ENCODE results near the gene MYO3B. TPM values are rescaled to one million over a fixed set of nuclear protein-coding genes. Genes with fewer than 3 reads are reported as not detected.
A peak's percentile ranks its signal among the peaks of the same experiment; 100 is the strongest.

MYO3B gene
- total RNA-seq, 1 experiment from 2014 or later = 0.63 TPM

DNA sequence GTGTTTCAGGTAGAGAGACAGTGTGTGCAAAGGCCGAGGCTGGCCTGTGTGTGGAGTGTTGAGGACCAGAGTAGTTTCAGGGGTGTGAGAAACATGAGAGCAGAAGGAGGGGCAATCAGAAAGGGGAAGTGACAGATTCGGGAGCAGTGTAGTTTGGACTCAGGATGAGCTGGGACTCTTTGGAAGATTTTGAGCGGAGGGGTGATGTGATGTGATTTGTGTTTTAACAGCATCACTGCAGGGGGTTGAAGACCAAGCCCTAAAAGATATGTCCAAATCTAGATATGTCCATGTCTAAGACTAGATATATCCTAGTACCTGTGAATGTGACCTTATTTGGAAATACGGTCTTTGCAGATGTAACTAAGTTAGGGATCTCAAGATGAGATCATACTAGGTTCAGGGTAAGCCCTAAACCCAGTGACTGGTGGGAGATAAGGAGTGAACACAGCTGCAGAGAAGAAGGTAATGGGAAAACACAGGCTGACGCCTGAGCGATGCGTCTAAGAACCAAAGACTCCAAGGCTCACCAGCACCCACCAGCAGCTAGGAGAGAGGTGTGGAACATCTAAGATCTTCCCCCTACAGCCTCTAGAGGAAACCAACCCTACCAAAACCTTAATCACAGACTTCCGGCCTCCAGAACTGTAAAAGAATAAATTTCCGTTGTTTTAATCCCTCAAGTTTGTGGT, 38.5 kb upstream of the MYO3B start:
- H4K20me1 ChIP-seq (ENCODE audit: control insufficient read depth, insufficient read depth, insufficient read length) = no peaks in the 10 kb centered on the region
- H3K56ac ChIP-seq (ENCODE audit: insufficient read length, low read depth, low read length) = no peak overlapping the region
- no peak overlapping the region for H3K14ac ChIP-seq (ENCODE audit: insufficient read depth, low read length)
- no peak for DNase-seq
- peak overlapping the region; percentile 37 for H3K18ac ChIP-seq (ENCODE audit: insufficient read length, low read depth, low read length)
- no peaks in the 10 kb centered on the region for H3K4me1 ChIP-seq (ENCODE audit: insufficient read depth, low read length)
- no peaks in the 10 kb centered on the region for H3K79me1 ChIP-seq (ENCODE audit: insufficient read depth, low read depth, low read length, poor library complexity, severe bottlenecking)
- no peaks in the 10 kb centered on the region for H3K79me2 ChIP-seq (ENCODE audit: insufficient read depth, low read length)
- no peak overlapping the region for H3T11ph ChIP-seq (ENCODE audit: low read length)
- no peak overlapping the region for H2BK5ac ChIP-seq (ENCODE audit: insufficient read length, low read length)
- no peaks in the 10 kb centered on the region for H3K9me3 ChIP-seq (ENCODE audit: control insufficient read depth, low read depth, low read length)
- no peak overlapping the region for H3K4ac ChIP-seq (ENCODE audit: low read depth, low read length)
- H3K9me3 Mint-ChIP-seq = peaks cover 9 to 14% of the 10 kb centered on the region in 2 experiments
- no peak overlapping the region for H3K27ac ChIP-seq (ENCODE audit: insufficient read length, low read depth, low read length)
- no peak overlapping the region for H2BK15ac ChIP-seq (ENCODE audit: low read depth, low read length)
- no peak overlapping the region for H2AK5ac ChIP-seq (ENCODE audit: insufficient read length, low read length)
- peaks cover 8 to 10% of the 10 kb centered on the region in 2 experiments for H3K4me1 Mint-ChIP-seq
- peaks cover 5 to 9% (median 6%) of the 10 kb centered on the region in 3 experiments; a peak in 6 of 7 replicates for H3K36me3 Mint-ChIP-seq (ENCODE audit: insufficient read depth in 1 of 3, low read depth in 3 of 3)
- H2AFZ ChIP-seq (ENCODE audit: low read length) = peak overlapping the region; percentile 63
- TF ChIP-seq, protein P1, sequence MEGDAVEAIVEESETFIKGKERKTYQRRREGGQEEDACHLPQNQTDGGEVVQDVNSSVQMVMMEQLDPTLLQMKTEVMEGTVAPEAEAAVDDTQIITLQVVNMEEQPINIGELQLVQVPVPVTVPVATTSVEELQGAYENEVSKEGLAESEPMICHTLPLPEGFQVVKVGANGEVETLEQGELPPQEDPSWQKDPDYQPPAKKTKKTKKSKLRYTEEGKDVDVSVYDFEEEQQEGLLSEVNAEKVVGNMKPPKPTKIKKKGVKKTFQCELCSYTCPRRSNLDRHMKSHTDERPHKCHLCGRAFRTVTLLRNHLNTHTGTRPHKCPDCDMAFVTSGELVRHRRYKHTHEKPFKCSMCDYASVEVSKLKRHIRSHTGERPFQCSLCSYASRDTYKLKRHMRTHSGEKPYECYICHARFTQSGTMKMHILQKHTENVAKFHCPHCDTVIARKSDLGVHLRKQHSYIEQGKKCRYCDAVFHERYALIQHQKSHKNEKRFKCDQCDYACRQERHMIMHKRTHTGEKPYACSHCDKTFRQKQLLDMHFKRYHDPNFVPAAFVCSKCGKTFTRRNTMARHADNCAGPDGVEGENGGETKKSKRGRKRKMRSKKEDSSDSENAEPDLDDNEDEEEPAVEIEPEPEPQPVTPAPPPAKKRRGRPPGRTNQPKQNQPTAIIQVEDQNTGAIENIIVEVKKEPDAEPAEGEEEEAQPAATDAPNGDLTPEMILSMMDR (conservative IDR thresholded peaks at IDR 0.05) = no peak
- H4K8ac ChIP-seq (replicated peaks; ENCODE audit: insufficient read length, low read depth, low read length) = no peak overlapping the region
- peaks cover 5% of the 10 kb centered on the region for H3K27me3 Mint-ChIP-seq (ENCODE audit: low read depth)
- no peak overlapping the region for H4K5ac ChIP-seq (ENCODE audit: insufficient read length, low read depth, low read length)
- H3K23ac ChIP-seq (ENCODE audit: insufficient read length, low read depth, low read length) = no peak overlapping the region
- no peak overlapping the region for H2BK120ac ChIP-seq (ENCODE audit: low read depth, low read length, poor library complexity, severe bottlenecking)
- no peak overlapping the region for H4K91ac ChIP-seq (ENCODE audit: insufficient read length, low read depth, low read length)
- H2BK12ac ChIP-seq (ENCODE audit: insufficient read length, low read depth, low read length) = no peak overlapping the region
- no CpG with 5 or more reads among the region's 9 CpGs for WGBS (ENCODE audit: extremely low coverage, insufficient read length, low lambda C conversion rate)
- H3K27ac Mint-ChIP-seq = no peak overlapping the region; a peak in 1 of 7 replicates
- H3K9ac ChIP-seq (ENCODE audit: extremely low read depth, insufficient read length, low read length) = no peak overlapping the region
- no peak overlapping the region for H2BK20ac ChIP-seq (ENCODE audit: low read depth, low read length, poor library complexity, severe bottlenecking)
- no peaks in the 10 kb centered on the region for H3K23me2 ChIP-seq (ENCODE audit: insufficient read length, low read depth, low read length, poor library complexity, severe bottlenecking)
- no peak overlapping the region for H3K4me3 Mint-ChIP-seq
- no peaks in the 10 kb centered on the region for H3K27me3 ChIP-seq (ENCODE audit: insufficient read depth, low read length)
- H3K4me2 ChIP-seq (ENCODE audit: insufficient read depth, insufficient read length, low read length) = no peak overlapping the region

Data from H9 (cell line).